ENCODE data around the gene PIH1D2. TPM values are rescaled to one million over a fixed set of nuclear protein-coding genes. Genes with fewer than 3 reads are reported as not detected.
"Not testable (repeated sequence)": the region's sequence is repeated elsewhere in the genome, so short reads cannot be mapped to it uniquely, and the experiment has no call there.

Gene PIH1D2
- total and polyA plus RNA-seq, 2 donors, result 1.4 to 1.6 TPM

- Histone ChIP-seq H3K9me3 (ENCODE audit: control insufficient read depth in 2 of 2, insufficient read depth in 1 of 2, low read length in 1 of 2) (no peaks in the 10 kb centered on the region), H3K27ac (ENCODE audit: low read depth in 1 of 2, low read length in 1 of 2) (no peak overlapping the region), H3K36me3 (ENCODE audit: control insufficient read depth in 2 of 2, insufficient read depth in 2 of 2, low read length in 1 of 2) (peaks cover 26 to 69% of the 10 kb centered on the region in 2 donors), H3K4me3 (ENCODE audit: low read length in 2 of 2) (no peak overlapping the region), H3K4me1 (ENCODE audit: control insufficient read depth in 2 of 2, insufficient read depth in 2 of 2, low read length in 2 of 2) (peaks cover 11 to 12% of the 10 kb centered on the region in 2 donors), H3K27me3 (ENCODE audit: control insufficient read depth in 2 of 2, insufficient read depth in 1 of 2, low read length in 1 of 2) (no peaks in the 10 kb centered on the region)
- no peak for DNase-seq (ENCODE audit: low read depth in 6 of 9, low spot score in 9 of 9)
- WGBS, result 96% methylated on average over 4 of the region's 4 CpGs
These were observed 8.9 kb upstream of the PIH1D2 start for GRCh38 chr11:112082729-112083128.

DNA sequence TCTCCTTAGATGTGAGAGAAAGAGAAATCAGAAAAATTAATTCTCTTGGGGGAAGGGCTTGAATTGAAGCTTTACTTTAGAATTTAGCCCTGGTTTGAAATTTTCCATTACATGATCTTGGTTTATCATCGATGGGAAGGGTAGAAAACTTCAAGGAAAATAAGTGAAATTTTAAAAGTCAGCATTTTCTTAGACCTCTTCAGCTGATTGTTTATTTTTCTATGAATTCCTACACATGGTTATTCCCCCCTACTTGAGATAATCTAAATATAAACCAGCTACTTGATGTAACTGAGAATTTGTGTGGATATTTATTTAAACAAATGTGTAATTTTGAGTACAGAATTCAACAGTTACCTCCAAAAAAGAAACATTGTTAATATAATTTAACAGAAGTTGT is 10.9 kb downstream of the PIH1D2 start:
- Histone ChIP-seq H3K9me3 (ENCODE audit: control insufficient read depth in 2 of 2, insufficient read depth in 1 of 2, low read length in 1 of 2) (no peaks in the 10 kb centered on the region), H3K27ac (ENCODE audit: low read depth in 1 of 2, low read length in 1 of 2) (no peak overlapping the region), H3K36me3 (ENCODE audit: control insufficient read depth in 2 of 2, insufficient read depth in 2 of 2, low read length in 1 of 2) (peaks cover 16 to 28% of the 10 kb centered on the region in 2 donors), H3K27me3 (ENCODE audit: control insufficient read depth in 2 of 2, insufficient read depth in 1 of 2, low read length in 1 of 2) (no peaks in the 10 kb centered on the region), H3K4me1 (ENCODE audit: control insufficient read depth in 2 of 2, insufficient read depth in 2 of 2, low read length in 2 of 2) (no peaks in the 10 kb centered on the region), H3K4me3 (ENCODE audit: low read length in 2 of 2) (no peak overlapping the region)
- no peak for DNase-seq (ENCODE audit: low read depth in 6 of 9, low spot score in 9 of 9)
- 98% methylated on average over 1 of the region's 1 CpG for WGBS

DNA sequence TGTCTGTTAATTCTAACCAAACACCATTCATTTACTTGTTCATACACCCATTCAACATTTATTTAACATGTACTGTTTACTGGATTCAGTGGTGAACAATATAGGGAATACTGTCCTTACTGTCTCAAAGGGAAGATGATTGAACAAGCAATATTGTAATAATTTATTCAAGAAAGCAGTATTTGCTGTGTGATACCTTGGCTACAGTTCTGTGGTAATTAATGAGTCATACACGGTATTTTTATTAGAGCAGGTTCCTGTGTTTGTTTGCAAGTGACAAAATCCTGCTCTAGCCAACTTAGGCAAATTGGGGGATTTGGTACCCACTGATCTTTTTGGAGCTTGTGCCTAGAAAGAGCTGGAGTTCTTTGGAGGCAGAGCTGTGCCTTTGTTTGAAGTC is 15.7 kb downstream of the PIH1D2 start:
- Histone ChIP-seq H3K9me3 (ENCODE audit: control insufficient read depth in 2 of 2, insufficient read depth in 1 of 2, low read length in 1 of 2) (no peaks in the 10 kb centered on the region), H3K4me3 (ENCODE audit: low read length in 2 of 2) (no peak overlapping the region), H3K4me1 (ENCODE audit: control insufficient read depth in 2 of 2, insufficient read depth in 2 of 2, low read length in 2 of 2) (no peaks in the 10 kb centered on the region), H3K27me3 (ENCODE audit: control insufficient read depth in 2 of 2, insufficient read depth in 1 of 2, low read length in 1 of 2) (no peaks in the 10 kb centered on the region), H3K27ac (ENCODE audit: low read depth in 1 of 2, low read length in 1 of 2) (no peak overlapping the region), H3K36me3 (ENCODE audit: control insufficient read depth in 2 of 2, insufficient read depth in 2 of 2, low read length in 1 of 2) (peaks cover 19 to 43% of the 10 kb centered on the region in 2 donors)
- no peak for DNase-seq (ENCODE audit: low read depth in 6 of 9, low spot score in 9 of 9)
- WGBS, result 93% methylated on average over 1 of the region's 1 CpG

DNA sequence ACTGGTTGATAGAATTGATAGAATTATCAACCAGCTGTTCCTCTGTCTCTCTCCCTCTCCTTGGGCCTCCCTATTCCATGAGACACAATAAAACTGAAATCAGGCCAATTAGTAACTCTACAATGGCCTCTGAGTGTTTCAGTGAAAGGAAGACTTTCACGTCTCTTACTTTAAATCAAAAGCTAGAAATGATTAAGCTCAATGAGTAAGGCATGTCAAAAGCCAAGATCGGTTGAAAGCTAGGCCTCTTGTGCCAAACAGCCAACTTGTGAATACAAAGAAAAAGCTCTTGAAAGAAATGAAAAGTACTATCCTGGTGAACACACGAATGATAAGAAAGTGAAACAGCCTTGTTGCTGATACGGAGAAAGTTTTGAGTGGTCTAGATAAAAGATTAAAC is 16.6 kb downstream of the PIH1D2 start:
- WGBS, result 84% methylated on average over 4 of the region's 4 CpGs
- Histone ChIP-seq H3K27ac (ENCODE audit: low read depth in 1 of 2, low read length in 1 of 2) (no peak overlapping the region), H3K27me3 (ENCODE audit: control insufficient read depth in 2 of 2, insufficient read depth in 1 of 2, low read length in 1 of 2) (no peaks in the 10 kb centered on the region), H3K4me1 (ENCODE audit: control insufficient read depth in 2 of 2, insufficient read depth in 2 of 2, low read length in 2 of 2) (no peaks in the 10 kb centered on the region), H3K36me3 (ENCODE audit: control insufficient read depth in 2 of 2, insufficient read depth in 2 of 2, low read length in 1 of 2) (peaks cover 21 to 44% of the 10 kb centered on the region in 2 donors), H3K4me3 (ENCODE audit: low read length in 2 of 2) (no peak overlapping the region), H3K9me3 (ENCODE audit: control insufficient read depth in 2 of 2, insufficient read depth in 1 of 2, low read length in 1 of 2) (no peaks in the 10 kb centered on the region)
- DNase-seq (ENCODE audit: low read depth in 6 of 9, low spot score in 9 of 9), result no peak

DNA sequence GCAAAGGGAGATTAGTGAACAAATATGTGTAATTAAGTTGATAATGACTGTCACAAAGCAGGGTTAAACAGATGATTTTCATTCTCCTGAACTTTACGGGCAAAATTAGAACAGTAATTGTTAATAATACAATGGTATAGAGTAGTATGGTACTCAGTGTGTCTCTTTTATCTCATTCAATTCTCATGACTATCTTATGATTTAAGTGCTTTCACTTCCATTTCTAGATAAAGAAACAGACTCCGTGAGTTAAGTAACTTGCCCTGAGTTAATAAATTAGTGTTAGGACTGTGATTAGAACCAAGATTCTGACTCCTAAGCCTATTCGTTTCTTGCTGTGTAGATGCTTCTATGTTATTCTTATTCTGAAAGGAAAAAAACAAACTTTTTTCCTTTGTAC is 22.0 kb downstream of the PIH1D2 start:
- DNase-seq (ENCODE audit: low read depth in 6 of 9, low spot score in 9 of 9), result no peak
- Histone ChIP-seq H3K27ac (ENCODE audit: low read depth in 1 of 2, low read length in 1 of 2) (no peak overlapping the region), H3K4me1 (ENCODE audit: control insufficient read depth in 2 of 2, insufficient read depth in 2 of 2, low read length in 2 of 2) (no peaks in the 10 kb centered on the region), H3K36me3 (ENCODE audit: control insufficient read depth in 2 of 2, insufficient read depth in 2 of 2, low read length in 1 of 2) (peaks cover 8 to 40% of the 10 kb centered on the region in 2 donors), H3K4me3 (ENCODE audit: low read length in 2 of 2) (no peak overlapping the region), H3K9me3 (ENCODE audit: control insufficient read depth in 2 of 2, insufficient read depth in 1 of 2, low read length in 1 of 2) (no peaks in the 10 kb centered on the region), H3K27me3 (ENCODE audit: control insufficient read depth in 2 of 2, insufficient read depth in 1 of 2, low read length in 1 of 2) (no peaks in the 10 kb centered on the region)
- WGBS, result 98% methylated on average over 3 of the region's 3 CpGs

DNA sequence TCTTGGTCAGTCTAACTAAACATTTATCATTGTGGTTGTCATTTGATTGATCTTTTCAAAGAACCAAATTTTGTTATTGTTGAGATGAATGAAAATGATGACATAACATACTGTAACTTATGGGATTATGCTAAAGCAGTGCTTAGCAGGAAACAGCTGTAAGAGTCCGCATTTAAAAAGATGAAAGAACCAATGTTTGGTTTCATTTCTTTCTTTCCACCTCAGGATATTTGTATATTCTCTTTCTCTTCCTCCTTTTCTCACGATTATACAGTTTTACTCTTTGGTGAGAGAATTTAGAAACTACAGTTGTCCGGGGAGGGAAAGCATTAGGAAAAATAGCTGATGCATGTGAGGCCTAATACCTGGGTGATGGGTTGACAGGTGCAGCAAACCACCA is 23.1 kb downstream of the PIH1D2 start:
- H3K36me3 ChIP-seq (ENCODE audit: control insufficient read depth in 2 of 2, insufficient read depth in 2 of 2, low read length in 1 of 2), result peaks cover 8 to 36% of the 10 kb centered on the region in 2 donors
- H3K4me1 ChIP-seq (ENCODE audit: control insufficient read depth in 2 of 2, insufficient read depth in 2 of 2, low read length in 2 of 2), result no peaks in the 10 kb centered on the region
- DNase-seq (ENCODE audit: low read depth in 6 of 9, low spot score in 9 of 9), result no peak
- 93% methylated on average over 3 of the region's 3 CpGs for WGBS
- no peak overlapping the region for H3K27ac ChIP-seq (ENCODE audit: low read depth in 1 of 2, low read length in 1 of 2)
- H3K9me3 ChIP-seq (ENCODE audit: control insufficient read depth in 2 of 2, insufficient read depth in 1 of 2, low read length in 1 of 2), result no peaks in the 10 kb centered on the region
- no peaks in the 10 kb centered on the region for H3K27me3 ChIP-seq (ENCODE audit: control insufficient read depth in 2 of 2, insufficient read depth in 1 of 2, low read length in 1 of 2)
- H3K4me3 ChIP-seq (ENCODE audit: low read length in 2 of 2), result no peak overlapping the region

DNA sequence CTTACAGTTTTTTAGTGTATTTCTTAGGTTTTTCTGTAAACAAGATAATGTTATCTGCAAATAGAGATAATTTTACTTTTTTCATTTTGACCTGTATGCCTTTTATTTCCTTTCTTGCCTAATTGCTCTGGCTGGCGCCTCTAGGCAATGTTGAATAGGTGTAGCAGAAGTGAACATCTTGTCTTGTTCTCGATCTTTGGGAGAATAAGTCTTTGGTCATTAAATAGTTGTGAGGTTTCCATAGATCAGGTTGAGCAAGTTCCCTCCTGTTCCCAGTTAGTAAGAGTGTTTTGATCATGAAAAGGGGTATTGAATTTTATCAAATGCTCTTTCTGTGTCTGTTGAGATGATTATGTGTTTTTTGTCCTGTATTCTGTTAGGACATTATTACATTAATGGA is 24.0 kb downstream of the PIH1D2 start:
- no peaks in the 10 kb centered on the region for H3K27me3 ChIP-seq (ENCODE audit: control insufficient read depth in 2 of 2, insufficient read depth in 1 of 2, low read length in 1 of 2)
- no peaks in the 10 kb centered on the region for H3K9me3 ChIP-seq (ENCODE audit: control insufficient read depth in 2 of 2, insufficient read depth in 1 of 2, low read length in 1 of 2)
- peaks cover 15 to 43% of the 10 kb centered on the region in 2 donors for H3K36me3 ChIP-seq (ENCODE audit: control insufficient read depth in 2 of 2, insufficient read depth in 2 of 2, low read length in 1 of 2)
- WGBS, result 49% methylated on average over 2 of the region's 2 CpGs
- H3K27ac ChIP-seq (ENCODE audit: low read depth in 1 of 2, low read length in 1 of 2), result no peak overlapping the region
- DNase-seq (ENCODE audit: low read depth in 6 of 9, low spot score in 9 of 9), result no peak
- H3K4me1 ChIP-seq (ENCODE audit: control insufficient read depth in 2 of 2, insufficient read depth in 2 of 2, low read length in 2 of 2), result no peaks in the 10 kb centered on the region
- H3K4me3 ChIP-seq (ENCODE audit: low read length in 2 of 2), result no peak overlapping the region

DNA sequence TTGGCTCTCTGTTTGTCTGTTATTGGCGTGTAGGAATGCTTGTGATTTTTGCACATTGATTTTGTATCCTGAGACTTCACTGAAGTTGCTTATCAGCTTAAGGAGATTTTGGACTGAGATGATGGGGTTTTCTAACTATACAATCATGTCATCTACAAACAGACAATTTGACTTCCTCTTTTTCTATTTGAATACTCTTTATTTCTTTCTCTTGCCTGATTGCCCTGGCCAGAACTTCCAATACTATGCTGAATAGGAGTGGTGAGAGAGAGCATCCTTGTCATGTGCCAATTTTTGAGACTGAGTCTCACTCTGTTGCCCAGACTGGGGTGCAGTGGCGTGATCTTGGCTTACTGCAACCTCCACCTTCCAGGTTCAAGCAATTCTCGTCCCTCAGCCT is 25.6 kb downstream of the PIH1D2 start:
- not testable (repeated sequence) for H3K27ac ChIP-seq (ENCODE audit: low read depth in 1 of 2, low read length in 1 of 2); H3K9me3 ChIP-seq (ENCODE audit: control insufficient read depth in 2 of 2, insufficient read depth in 1 of 2, low read length in 1 of 2); H3K4me3 ChIP-seq (ENCODE audit: low read length in 2 of 2); H3K4me1 ChIP-seq (ENCODE audit: control insufficient read depth in 2 of 2, insufficient read depth in 2 of 2, low read length in 2 of 2); DNase-seq (ENCODE audit: low read depth in 6 of 9, low spot score in 9 of 9); H3K27me3 ChIP-seq (ENCODE audit: control insufficient read depth in 2 of 2, insufficient read depth in 1 of 2, low read length in 1 of 2)
- 97% methylated on average over 3 of the region's 3 CpGs for WGBS
- peaks cover 17 to 44% of the 10 kb centered on the region in 2 donors for H3K36me3 ChIP-seq (ENCODE audit: control insufficient read depth in 2 of 2, insufficient read depth in 2 of 2, low read length in 1 of 2)

DNA sequence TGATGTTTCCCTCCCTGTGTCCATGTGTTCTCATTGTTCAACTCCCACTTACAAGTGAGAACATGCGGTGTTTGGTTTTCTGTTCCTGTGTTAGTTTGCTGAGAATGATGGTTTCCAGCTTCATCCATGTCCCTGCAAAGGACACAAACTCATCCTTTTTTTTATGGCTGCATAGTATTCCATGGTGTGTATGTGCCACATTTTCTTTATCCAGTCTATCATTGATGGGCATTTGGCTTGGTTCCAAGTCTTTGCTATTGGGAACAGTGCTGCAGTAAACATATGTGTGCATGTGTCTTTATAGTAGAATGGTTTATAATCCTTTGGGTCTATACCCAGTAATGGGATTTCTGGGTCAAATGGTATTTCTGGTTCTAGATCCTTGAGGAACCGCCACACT is 27.2 kb downstream of the PIH1D2 start:
- DNase-seq (ENCODE audit: low read depth in 6 of 9, low spot score in 9 of 9); H3K9me3 ChIP-seq (ENCODE audit: control insufficient read depth in 2 of 2, insufficient read depth in 1 of 2, low read length in 1 of 2); H3K4me3 ChIP-seq (ENCODE audit: low read length in 2 of 2); H3K4me1 ChIP-seq (ENCODE audit: control insufficient read depth in 2 of 2, insufficient read depth in 2 of 2, low read length in 2 of 2); H3K27ac ChIP-seq (ENCODE audit: low read depth in 1 of 2, low read length in 1 of 2); H3K27me3 ChIP-seq (ENCODE audit: control insufficient read depth in 2 of 2, insufficient read depth in 1 of 2, low read length in 1 of 2): not testable (repeated sequence)
- over 99% methylated on average over 2 of the region's 2 CpGs for WGBS
- peaks cover 12 to 40% of the 10 kb centered on the region in 2 donors for H3K36me3 ChIP-seq (ENCODE audit: control insufficient read depth in 2 of 2, insufficient read depth in 2 of 2, low read length in 1 of 2)

DNA sequence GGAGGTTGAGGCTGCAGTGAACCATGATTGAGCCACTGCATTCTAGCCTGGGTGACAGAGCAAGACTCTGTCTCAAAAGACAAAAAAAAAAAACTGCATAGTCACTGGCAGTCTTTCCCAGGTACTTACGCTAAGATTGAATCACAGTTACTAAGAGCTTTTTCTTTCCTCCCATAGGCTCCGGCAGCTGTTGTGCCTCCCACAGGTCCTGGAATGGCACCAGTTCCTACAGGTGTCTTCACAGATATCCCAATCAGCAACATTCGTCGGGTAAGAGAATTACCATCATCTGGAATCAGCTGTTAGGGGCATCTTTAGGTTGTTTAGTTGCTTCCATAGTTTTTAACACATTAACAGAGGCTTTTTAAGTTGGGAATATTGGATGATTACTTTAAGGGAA is 28.9 kb downstream of the PIH1D2 start:
- Histone ChIP-seq H3K4me3 (ENCODE audit: low read length in 2 of 2) (no peak overlapping the region), H3K9me3 (ENCODE audit: control insufficient read depth in 2 of 2, insufficient read depth in 1 of 2, low read length in 1 of 2) (no peaks in the 10 kb centered on the region), H3K36me3 (ENCODE audit: control insufficient read depth in 2 of 2, insufficient read depth in 2 of 2, low read length in 1 of 2) (peaks cover 12 to 38% of the 10 kb centered on the region in 2 donors), H3K27ac (ENCODE audit: low read depth in 1 of 2, low read length in 1 of 2) (no peak overlapping the region), H3K4me1 (ENCODE audit: control insufficient read depth in 2 of 2, insufficient read depth in 2 of 2, low read length in 2 of 2) (no peaks in the 10 kb centered on the region), H3K27me3 (ENCODE audit: control insufficient read depth in 2 of 2, insufficient read depth in 1 of 2, low read length in 1 of 2) (no peaks in the 10 kb centered on the region)
- DNase-seq (ENCODE audit: low read depth in 6 of 9, low spot score in 9 of 9), result no peak
- 98% methylated on average over 4 of the region's 4 CpGs for WGBS
